Ishikawa (cell line): ENCODE results near the gene CTSL.

Experiments used
- EP300 ChIP-seq: IDR thresholded peaks from 2 replicates; pipeline ENCODE4 v1.6.1; 2012; ENCODE audit warnings: borderline replicate concordance
- TAF1 ChIP-seq: IDR thresholded peaks from 2 replicates; pipeline ENCODE4 v1.6.1; 2012; ENCODE audit warnings: low read depth, mild to moderate bottlenecking
- TF ChIP-seq, protein P1 (sequence below): IDR thresholded peaks from 2 replicates; pipeline ENCODE4 v1.6.1; 2012

GRCh38 chr9:87712801-87713277, 13.1 kb upstream of the CTSL start:
- TF ChIP-seq EP300 = no peak
- no peak for TF ChIP-seq TAF1
- TF ChIP-seq, protein P1, sequence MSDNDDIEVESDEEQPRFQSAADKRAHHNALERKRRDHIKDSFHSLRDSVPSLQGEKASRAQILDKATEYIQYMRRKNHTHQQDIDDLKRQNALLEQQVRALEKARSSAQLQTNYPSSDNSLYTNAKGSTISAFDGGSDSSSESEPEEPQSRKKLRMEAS = no peak
